ENCODE measurements around the gene AUH. TPM values are rescaled to one million over a fixed set of nuclear protein-coding genes. Genes with fewer than 3 reads are reported as not detected.

AUH gene
- total RNA-seq, 4 donors from 2014 or later: 26.4 to 34.3 (median 31.2) TPM

- TF ChIP-seq CTCF (IDR thresholded peaks at IDR 0.05): no peak
- DNase-seq (ENCODE audit: low spot score) (no peak), ATAC-seq (ENCODE audit: low FRiP score) (no peak)
These were observed 116.0 kb downstream of the AUH start for GRCh38 chr9:91245431-91246313.

- no peak for TF ChIP-seq CTCF (IDR thresholded peaks at IDR 0.05)
- ATAC-seq (ENCODE audit: low FRiP score) (no peak), DNase-seq (ENCODE audit: low spot score) (no peak)
These were observed 118.7 kb downstream of the AUH start for GRCh38 chr9:91243029-91243428.

- no peak for ATAC-seq (ENCODE audit: low FRiP score)
- TF ChIP-seq CTCF (IDR thresholded peaks at IDR 0.05): no peak
- DNase-seq (ENCODE audit: low spot score): no peak
These were observed 119.8 kb downstream of the AUH start for GRCh38 chr9:91241909-91242308.

- no peak for ATAC-seq (ENCODE audit: low FRiP score)
- TF ChIP-seq CTCF (IDR thresholded peaks at IDR 0.05): no peak
- DNase-seq (ENCODE audit: low spot score): no peak
These were observed 121.0 kb downstream of the AUH start for GRCh38 chr9:91240596-91241165.

GRCh38 chr9:91239367-91240111 is 122.2 kb downstream of the AUH start:
- ATAC-seq (ENCODE audit: low FRiP score): no peak
- DNase-seq (ENCODE audit: low spot score): no peak
- TF ChIP-seq CTCF (IDR thresholded peaks at IDR 0.05): no peak

- TF ChIP-seq CTCF (IDR thresholded peaks at IDR 0.05): no peak
- DNase-seq (ENCODE audit: low spot score) (no peak), ATAC-seq (ENCODE audit: low FRiP score) (no peak)
These were observed 127.2 kb downstream of the AUH start for GRCh38 chr9:91234523-91234922.

Measured in omental fat pad (tissue), 4 donors.